ENCODE data around the gene SLC38A8. TPM values are rescaled to one million over a fixed set of nuclear protein-coding genes. Genes with fewer than 3 reads are reported as not detected.

The SLC38A8 gene
- total RNA-seq, 1 donor from 2014 or later = not detected

DNA sequence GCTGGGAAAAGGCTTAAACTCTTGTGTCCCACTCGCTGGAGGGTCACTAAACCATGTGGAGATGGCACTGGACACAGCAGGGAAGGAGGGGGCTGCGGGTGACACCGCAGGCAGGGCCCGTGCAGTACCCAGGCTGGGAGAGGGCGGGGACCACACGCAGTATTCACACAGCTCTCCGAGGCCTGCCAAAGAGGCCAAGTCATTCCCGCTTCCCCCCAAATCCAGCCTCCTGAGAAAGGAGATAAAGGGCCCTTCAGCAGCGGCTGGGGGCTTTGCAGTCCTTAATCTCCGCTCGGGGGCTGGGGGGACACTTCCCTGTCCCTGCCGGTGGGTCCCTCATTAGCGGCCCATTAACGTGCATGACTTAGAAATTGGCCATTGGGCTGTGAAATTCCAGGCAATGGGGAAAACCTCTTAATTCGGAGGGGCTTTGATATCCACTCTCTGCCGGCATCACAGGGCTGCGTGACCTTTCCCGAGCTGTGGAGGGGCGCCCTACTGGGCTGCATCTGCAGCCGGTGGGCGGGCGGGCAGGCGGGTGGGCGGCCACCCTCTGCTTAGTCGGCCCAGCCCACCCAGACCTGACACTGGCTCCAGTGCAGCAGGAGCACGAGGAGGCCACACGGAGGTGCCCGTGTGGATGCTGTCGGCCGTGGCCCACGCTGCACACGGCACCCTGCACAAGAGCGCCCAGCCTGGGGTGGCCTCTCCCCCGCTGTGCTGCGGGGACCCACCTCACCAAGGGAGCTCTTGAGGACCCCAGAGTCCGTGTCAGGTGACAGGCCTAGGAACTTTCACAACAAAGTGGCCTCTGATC, 2.6 kb upstream of the SLC38A8 start:
- H3K27ac ChIP-seq (ENCODE audit: low read depth, low read length) = no peak overlapping the region
- peaks cover 3 to 28% (median 9%) of the 10 kb centered on the region in 3 donors for H3K27me3 ChIP-seq (ENCODE audit: control insufficient read depth in 3 of 3, insufficient read depth in 3 of 3, low read length in 3 of 3)
- H3K4me3 ChIP-seq (ENCODE audit: low read length in 3 of 3) = no peak overlapping the region
- peaks cover 8 to 10% (median 9%) of the 10 kb centered on the region in 3 donors for H3K4me1 ChIP-seq (ENCODE audit: control insufficient read depth in 3 of 3, insufficient read depth in 3 of 3, low read length in 3 of 3)
- H3K9me3 ChIP-seq (ENCODE audit: control insufficient read depth in 3 of 3, low read length in 3 of 3) = no peaks in the 10 kb centered on the region
- H3K36me3 ChIP-seq (ENCODE audit: control insufficient read depth in 3 of 3, insufficient read depth in 3 of 3, low read length in 3 of 3) = peaks cover 2 to 10% (median 10%) of the 10 kb centered on the region in 3 donors
- H3K9ac ChIP-seq (ENCODE audit: low read depth in 1 of 3, low read length in 3 of 3) = no peak overlapping the region

DNA sequence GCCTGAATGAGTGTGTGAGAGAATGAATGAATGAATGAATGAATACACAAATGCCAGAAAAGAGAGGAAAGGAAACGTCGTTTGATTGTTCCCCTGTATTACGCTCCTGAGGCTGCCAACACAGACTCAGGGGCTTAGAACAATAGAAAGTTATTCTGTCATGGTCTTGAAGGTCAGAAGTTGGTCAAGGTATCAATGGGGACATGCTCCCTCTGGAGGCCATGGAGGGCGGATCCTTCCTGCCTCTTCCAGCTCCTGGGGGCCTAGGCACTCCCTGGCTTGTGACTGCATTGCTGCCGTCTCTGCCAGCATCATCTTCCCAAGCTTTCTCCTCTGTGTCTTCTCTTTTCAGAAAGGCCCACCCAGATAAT, 1.5 kb upstream of the SLC38A8 start:
- H3K27ac ChIP-seq (ENCODE audit: low read depth, low read length) = no peak overlapping the region
- H3K4me1 ChIP-seq (ENCODE audit: control insufficient read depth in 3 of 3, insufficient read depth in 3 of 3, low read length in 3 of 3) = peaks cover 8 to 12% (median 11%) of the 10 kb centered on the region in 3 donors
- no peak overlapping the region for H3K9ac ChIP-seq (ENCODE audit: low read depth in 1 of 3, low read length in 3 of 3)
- H3K36me3 ChIP-seq (ENCODE audit: control insufficient read depth in 3 of 3, insufficient read depth in 3 of 3, low read length in 3 of 3) = peaks cover 0 to 4% (median 0%) of the 10 kb centered on the region in 3 donors
- H3K27me3 ChIP-seq (ENCODE audit: control insufficient read depth in 3 of 3, insufficient read depth in 3 of 3, low read length in 3 of 3) = peaks cover 3 to 28% (median 9%) of the 10 kb centered on the region in 3 donors
- H3K4me3 ChIP-seq (ENCODE audit: low read length in 3 of 3) = no peak overlapping the region
- no peaks in the 10 kb centered on the region for H3K9me3 ChIP-seq (ENCODE audit: control insufficient read depth in 3 of 3, low read length in 3 of 3)

DNA sequence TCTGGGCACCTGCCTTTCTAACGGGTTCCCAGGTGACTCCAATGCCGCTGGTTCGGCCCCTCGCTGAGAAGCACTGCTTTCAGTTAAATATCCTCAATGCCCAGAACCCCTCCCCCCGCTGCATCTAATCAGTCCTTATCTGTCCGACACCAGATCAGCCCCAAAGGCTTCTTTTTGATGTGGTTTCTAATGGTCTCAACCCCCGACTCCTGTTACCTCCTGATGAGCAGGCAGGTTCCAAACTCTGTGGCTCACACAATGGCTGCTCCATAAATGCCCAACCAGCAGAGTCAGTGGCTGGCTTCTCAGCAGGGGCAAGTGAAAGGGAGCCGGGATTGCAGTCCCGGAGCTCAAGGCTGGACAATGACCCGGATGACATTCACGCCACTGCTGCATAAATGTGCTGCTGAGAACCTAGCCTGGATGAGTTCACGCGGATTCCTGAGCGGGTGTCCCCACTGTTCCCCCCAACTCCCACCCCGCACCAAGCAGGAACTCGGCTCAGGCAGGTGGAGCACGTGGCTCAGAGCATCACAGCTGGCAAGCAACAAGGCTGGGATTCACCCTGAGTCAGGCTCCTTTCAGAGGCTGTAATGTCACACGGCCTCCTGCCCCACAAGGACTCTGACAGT, 1.0 kb upstream of the SLC38A8 start:
- H3K9me3 ChIP-seq (ENCODE audit: control insufficient read depth in 3 of 3, low read length in 3 of 3) = no peaks in the 10 kb centered on the region
- no peak overlapping the region for H3K9ac ChIP-seq (ENCODE audit: low read depth in 1 of 3, low read length in 3 of 3)
- H3K27ac ChIP-seq (ENCODE audit: low read depth, low read length) = no peak overlapping the region
- H3K36me3 ChIP-seq (ENCODE audit: control insufficient read depth in 3 of 3, insufficient read depth in 3 of 3, low read length in 3 of 3) = peaks cover 0 to 4% (median 0%) of the 10 kb centered on the region in 3 donors
- peaks cover 8 to 12% (median 11%) of the 10 kb centered on the region in 3 donors for H3K4me1 ChIP-seq (ENCODE audit: control insufficient read depth in 3 of 3, insufficient read depth in 3 of 3, low read length in 3 of 3)
- H3K27me3 ChIP-seq (ENCODE audit: control insufficient read depth in 3 of 3, insufficient read depth in 3 of 3, low read length in 3 of 3) = peaks cover 6 to 30% (median 13%) of the 10 kb centered on the region in 3 donors
- H3K4me3 ChIP-seq (ENCODE audit: low read length in 3 of 3) = no peak overlapping the region

DNA sequence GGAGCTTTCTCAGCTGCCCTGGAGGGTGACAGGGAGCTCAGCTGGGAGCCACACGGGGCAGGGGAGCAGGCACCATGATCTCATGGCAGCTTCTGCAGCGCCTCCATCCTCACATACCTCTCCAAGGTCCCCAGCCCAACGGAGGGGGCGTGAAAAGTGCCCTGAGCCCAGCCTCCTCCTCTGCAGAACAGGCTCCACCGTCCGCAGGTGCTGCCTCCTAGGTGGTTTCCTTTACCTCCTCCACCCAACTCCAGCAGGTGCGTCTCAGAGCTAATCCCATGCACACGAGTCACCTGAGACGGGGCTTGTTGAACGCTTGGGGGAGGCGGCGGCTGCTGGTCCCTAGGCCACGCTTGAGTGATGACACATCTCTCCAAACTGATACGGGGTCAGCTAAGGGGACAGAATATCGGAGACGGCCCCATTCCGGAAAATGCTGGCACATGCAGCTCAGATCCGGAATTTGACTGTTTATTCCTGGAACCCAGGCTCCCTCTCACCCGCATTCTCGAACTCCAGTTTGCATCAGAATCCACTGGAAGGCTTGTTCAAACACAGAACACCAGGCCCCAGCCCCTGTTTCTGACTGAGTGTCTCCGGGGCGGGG, 387 bp upstream of the SLC38A8 start:
- peaks cover 0 to 4% (median 0%) of the 10 kb centered on the region in 3 donors for H3K36me3 ChIP-seq (ENCODE audit: control insufficient read depth in 3 of 3, insufficient read depth in 3 of 3, low read length in 3 of 3)
- H3K27me3 ChIP-seq (ENCODE audit: control insufficient read depth in 3 of 3, insufficient read depth in 3 of 3, low read length in 3 of 3) = peaks cover 11 to 31% (median 18%) of the 10 kb centered on the region in 3 donors
- peaks cover 8 to 12% (median 11%) of the 10 kb centered on the region in 3 donors for H3K4me1 ChIP-seq (ENCODE audit: control insufficient read depth in 3 of 3, insufficient read depth in 3 of 3, low read length in 3 of 3)
- no peak overlapping the region for H3K9ac ChIP-seq (ENCODE audit: low read depth in 1 of 3, low read length in 3 of 3)
- no peaks in the 10 kb centered on the region for H3K9me3 ChIP-seq (ENCODE audit: control insufficient read depth in 3 of 3, low read length in 3 of 3)
- H3K4me3 ChIP-seq (ENCODE audit: low read length in 3 of 3) = no peak overlapping the region
- H3K27ac ChIP-seq (ENCODE audit: low read depth, low read length) = no peak overlapping the region

DNA sequence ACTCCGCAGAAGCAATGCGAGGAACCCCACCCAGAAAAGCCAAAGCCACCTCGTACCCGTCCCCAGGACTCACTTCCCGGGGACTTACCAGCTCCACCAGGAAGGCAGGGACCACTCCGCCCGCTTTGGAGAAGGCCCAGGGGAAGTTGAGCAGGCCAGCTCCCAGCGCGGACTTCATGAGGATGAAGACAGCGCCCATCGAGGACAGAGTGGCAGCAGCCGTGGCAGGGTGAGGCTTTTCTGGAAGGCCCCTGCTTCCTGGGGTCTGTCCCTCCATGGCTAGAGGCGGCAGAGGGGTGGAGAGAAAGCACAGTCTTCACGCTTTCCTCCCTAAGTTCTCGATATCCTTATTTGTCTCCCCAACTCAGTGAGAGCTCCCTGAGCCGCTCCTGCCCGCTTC, 714 bp downstream of the SLC38A8 start:
- Histone ChIP-seq H3K36me3 (ENCODE audit: control insufficient read depth in 3 of 3, insufficient read depth in 3 of 3, low read length in 3 of 3) (no peaks in the 10 kb centered on the region), H3K27ac (ENCODE audit: low read depth, low read length) (no peak overlapping the region), H3K4me3 (ENCODE audit: low read length in 3 of 3) (no peak overlapping the region), H3K9ac (ENCODE audit: low read depth in 1 of 3, low read length in 3 of 3) (no peak overlapping the region), H3K9me3 (ENCODE audit: control insufficient read depth in 3 of 3, low read length in 3 of 3) (no peaks in the 10 kb centered on the region), H3K4me1 (ENCODE audit: control insufficient read depth in 3 of 3, insufficient read depth in 3 of 3, low read length in 3 of 3) (peaks cover 8 to 15% (median 11%) of the 10 kb centered on the region in 3 donors), H3K27me3 (ENCODE audit: control insufficient read depth in 3 of 3, insufficient read depth in 3 of 3, low read length in 3 of 3) (peaks cover 11 to 31% (median 18%) of the 10 kb centered on the region in 3 donors)

DNA sequence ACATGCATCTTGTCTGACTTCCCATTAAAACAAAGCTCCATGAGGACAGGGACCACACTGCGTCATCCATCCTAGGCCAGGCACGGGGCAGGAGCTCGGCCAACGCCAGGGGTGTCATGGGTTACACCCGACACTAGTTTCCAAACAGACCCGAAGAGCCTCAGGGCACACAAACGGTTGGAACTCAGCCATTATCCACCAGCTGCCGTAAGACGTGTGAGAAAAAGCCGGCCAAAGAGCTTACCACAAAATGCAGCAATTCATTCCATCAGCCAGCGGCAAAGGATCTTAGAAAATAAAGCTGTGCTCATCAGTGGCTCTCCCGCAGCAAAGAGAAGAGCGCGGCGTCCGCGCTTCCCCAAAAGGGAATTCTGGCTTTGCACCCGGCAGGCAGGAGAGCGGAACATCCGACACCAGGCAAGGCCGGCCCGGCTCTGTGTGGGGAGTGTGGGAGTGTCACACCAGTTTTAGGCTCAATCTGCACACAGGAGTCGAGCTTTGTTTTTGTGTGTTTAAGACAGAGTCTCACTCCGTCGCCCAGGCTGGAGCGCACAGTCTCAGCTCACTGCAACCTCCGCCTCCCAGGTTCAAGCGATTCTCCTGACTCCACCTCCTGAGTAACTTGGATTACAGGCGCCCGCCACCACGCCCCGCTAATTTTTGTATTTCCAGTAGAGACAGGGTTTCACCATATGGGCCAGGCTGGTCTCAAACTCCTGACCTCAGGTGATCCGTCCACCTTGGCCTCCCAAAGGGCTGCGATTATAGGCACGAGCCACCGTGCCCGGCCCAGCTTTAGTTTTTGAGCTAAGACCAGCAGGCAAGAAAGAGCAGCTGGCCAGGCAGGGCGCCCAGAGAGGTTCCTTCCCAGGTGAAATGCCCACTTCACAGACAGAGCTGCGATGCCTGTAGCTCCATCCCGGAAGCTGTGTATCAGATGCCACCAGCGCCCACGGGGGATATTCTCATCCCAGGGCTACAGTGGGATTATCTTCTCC, 1.5 kb downstream of the SLC38A8 start:
- Histone ChIP-seq H3K27ac (ENCODE audit: low read depth, low read length) (no peak overlapping the region), H3K36me3 (ENCODE audit: control insufficient read depth in 3 of 3, insufficient read depth in 3 of 3, low read length in 3 of 3) (no peaks in the 10 kb centered on the region), H3K9me3 (ENCODE audit: control insufficient read depth in 3 of 3, low read length in 3 of 3) (peaks cover 0 to 3% (median 2%) of the 10 kb centered on the region in 3 donors), H3K27me3 (ENCODE audit: control insufficient read depth in 3 of 3, insufficient read depth in 3 of 3, low read length in 3 of 3) (peaks cover 11 to 31% (median 18%) of the 10 kb centered on the region in 3 donors), H3K4me1 (ENCODE audit: control insufficient read depth in 3 of 3, insufficient read depth in 3 of 3, low read length in 3 of 3) (peaks cover 8 to 15% (median 11%) of the 10 kb centered on the region in 3 donors), H3K9ac (ENCODE audit: low read depth in 1 of 3, low read length in 3 of 3) (peak overlapping the region in 2 of 3 donors; percentile 32 to 58), H3K4me3 (ENCODE audit: low read length in 3 of 3) (peak overlapping the region; percentile 38 to 52 (median 40))

DNA sequence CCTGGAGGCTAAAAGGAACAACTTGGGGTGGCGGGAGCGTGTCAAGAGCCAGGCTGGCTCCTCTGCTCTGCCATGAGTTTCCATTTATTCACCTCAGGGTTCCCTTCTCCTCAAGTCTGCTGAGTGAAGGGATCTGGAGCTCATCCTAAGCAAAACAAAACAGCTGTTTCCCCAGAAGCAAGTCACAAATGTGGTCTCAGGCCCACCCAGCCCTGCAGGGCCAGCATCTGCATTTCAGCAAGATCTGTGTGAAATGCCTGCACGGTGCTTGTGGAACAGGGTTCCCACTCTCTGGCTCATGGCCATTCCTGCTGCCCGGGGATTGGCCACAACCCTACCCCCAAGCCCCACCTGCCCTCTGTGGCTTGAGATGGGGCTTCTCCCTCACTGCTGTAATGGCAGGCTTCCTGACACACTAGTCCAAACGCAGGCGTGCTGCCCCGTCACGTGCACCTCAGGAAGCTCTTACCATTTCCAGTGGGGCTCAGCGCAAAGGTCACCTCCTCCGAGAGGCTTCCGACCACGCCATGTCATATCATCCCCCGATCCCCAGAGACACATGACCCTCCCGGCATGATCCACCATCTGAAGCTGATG, 2.3 kb downstream of the SLC38A8 start:
- Histone ChIP-seq H3K36me3 (ENCODE audit: control insufficient read depth in 3 of 3, insufficient read depth in 3 of 3, low read length in 3 of 3) (no peaks in the 10 kb centered on the region), H3K27ac (ENCODE audit: low read depth, low read length) (no peak overlapping the region), H3K4me3 (ENCODE audit: low read length in 3 of 3) (peak overlapping the region in 2 of 3 donors; percentile 38 to 52)

DNA sequence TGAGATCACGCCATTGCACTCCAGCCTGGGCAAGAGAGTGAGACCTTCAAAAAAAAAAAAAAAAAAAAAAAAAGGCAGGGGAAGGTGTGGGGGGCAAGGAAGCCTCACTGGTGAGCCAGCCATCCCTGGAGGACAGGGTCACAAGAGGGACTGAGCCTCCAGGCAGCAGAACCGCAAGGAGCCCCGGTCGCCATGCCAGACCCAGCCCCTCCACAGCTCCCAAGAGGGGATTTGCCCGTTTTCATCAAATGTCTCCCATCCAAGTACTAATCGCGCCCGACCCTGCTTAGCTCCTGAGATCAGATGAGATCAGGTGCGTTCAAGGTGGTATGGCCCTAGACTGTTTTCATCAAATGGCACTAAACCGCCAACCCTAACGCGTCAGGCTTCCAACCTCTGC, 2.9 kb downstream of the SLC38A8 start:
- Histone ChIP-seq H3K27ac (ENCODE audit: low read depth, low read length) (no peak overlapping the region), H3K4me3 (ENCODE audit: low read length in 3 of 3) (no peak overlapping the region), H3K9me3 (ENCODE audit: control insufficient read depth in 3 of 3, low read length in 3 of 3) (peaks cover 0 to 3% (median 2%) of the 10 kb centered on the region in 3 donors), H3K36me3 (ENCODE audit: control insufficient read depth in 3 of 3, insufficient read depth in 3 of 3, low read length in 3 of 3) (no peaks in the 10 kb centered on the region), H3K9ac (ENCODE audit: low read depth in 1 of 3, low read length in 3 of 3) (no peak overlapping the region), H3K4me1 (ENCODE audit: control insufficient read depth in 3 of 3, insufficient read depth in 3 of 3, low read length in 3 of 3) (peaks cover 8 to 15% (median 11%) of the 10 kb centered on the region in 3 donors), H3K27me3 (ENCODE audit: control insufficient read depth in 3 of 3, insufficient read depth in 3 of 3, low read length in 3 of 3) (peaks cover 11 to 31% (median 18%) of the 10 kb centered on the region in 3 donors)

More for the DNA sequence above, 2.3 kb downstream of the SLC38A8 start:
- peaks cover 8 to 15% (median 11%) of the 10 kb centered on the region in 3 donors for H3K4me1 ChIP-seq (ENCODE audit: control insufficient read depth in 3 of 3, insufficient read depth in 3 of 3, low read length in 3 of 3)
- peaks cover 0 to 3% (median 2%) of the 10 kb centered on the region in 3 donors for H3K9me3 ChIP-seq (ENCODE audit: control insufficient read depth in 3 of 3, low read length in 3 of 3)
- H3K9ac ChIP-seq (ENCODE audit: low read depth in 1 of 3, low read length in 3 of 3) = peak overlapping the region in 1 of 3 donors; percentile 47
- peaks cover 11 to 31% (median 18%) of the 10 kb centered on the region in 3 donors for H3K27me3 ChIP-seq (ENCODE audit: control insufficient read depth in 3 of 3, insufficient read depth in 3 of 3, low read length in 3 of 3)

DNA sequence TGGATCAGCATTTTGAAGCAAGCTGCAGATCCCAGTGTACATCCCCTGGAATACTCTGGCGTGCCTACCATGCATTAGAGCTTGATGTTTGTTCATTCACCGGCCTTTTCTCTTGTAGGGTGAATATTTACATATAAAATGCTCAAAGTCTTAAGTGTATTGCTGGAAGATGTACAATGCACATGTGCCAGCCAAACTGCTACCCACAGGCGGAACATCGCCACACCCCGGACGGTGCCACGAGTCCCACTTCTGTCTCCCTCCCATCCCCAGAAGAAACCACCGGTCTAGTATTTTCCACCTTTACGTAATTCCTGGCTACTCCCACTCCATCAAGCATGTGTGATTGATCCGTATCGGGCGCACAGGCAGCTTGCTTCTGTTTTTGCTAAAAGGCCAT, 4.1 kb downstream of the SLC38A8 start:
- H3K27me3 ChIP-seq (ENCODE audit: control insufficient read depth in 3 of 3, insufficient read depth in 3 of 3, low read length in 3 of 3) = peaks cover 11 to 31% (median 18%) of the 10 kb centered on the region in 3 donors
- no peaks in the 10 kb centered on the region for H3K36me3 ChIP-seq (ENCODE audit: control insufficient read depth in 3 of 3, insufficient read depth in 3 of 3, low read length in 3 of 3)
- H3K27ac ChIP-seq (ENCODE audit: low read depth, low read length) = no peak overlapping the region
- H3K4me1 ChIP-seq (ENCODE audit: control insufficient read depth in 3 of 3, insufficient read depth in 3 of 3, low read length in 3 of 3) = peaks cover 8 to 15% (median 11%) of the 10 kb centered on the region in 3 donors
- peaks cover 0 to 3% (median 2%) of the 10 kb centered on the region in 3 donors for H3K9me3 ChIP-seq (ENCODE audit: control insufficient read depth in 3 of 3, low read length in 3 of 3)
- no peak overlapping the region for H3K9ac ChIP-seq (ENCODE audit: low read depth in 1 of 3, low read length in 3 of 3)
- no peak overlapping the region for H3K4me3 ChIP-seq (ENCODE audit: low read length in 3 of 3)

Measured in skeletal muscle tissue (tissue), 4 donors.